Ectodermal cell (in vitro differentiated cells): Measurements from ENCODE around the gene SPTBN1.

Experiments
- H3K27ac ChIP-seq: 2 replicates; pipeline ENCODE4 v1.7.0; 2013; ENCODE audit warnings: mild to moderate bottlenecking, low read depth, low read length; ENCODE audit not compliant: insufficient read depth, poor library complexity, severe bottlenecking
- H3K27me3 ChIP-seq: 2 replicates; pipeline ENCODE4 v1.7.0; 2013; ENCODE audit warnings: mild to moderate bottlenecking, low read length; ENCODE audit not compliant: insufficient read depth, control insufficient read depth, poor library complexity, severe bottlenecking
- H3K36me3 ChIP-seq: one replicate; pipeline ENCODE4 v1.7.0; 2013; ENCODE audit warnings: low read length; ENCODE audit not compliant: control insufficient read depth, insufficient read depth
- H3K4me1 ChIP-seq: one replicate; pipeline ENCODE4 v1.7.0; 2013; ENCODE audit warnings: low read length; ENCODE audit not compliant: control insufficient read depth, insufficient read depth
- H3K4me3 ChIP-seq: 2 replicates; pipeline ENCODE4 v1.7.0; 2013; ENCODE audit warnings: low read depth, low read length, control low read depth; ENCODE audit not compliant: insufficient read depth
- H3K9me3 ChIP-seq: 2 replicates; pipeline ENCODE4 v1.7.0; 2013; ENCODE audit warnings: mild to moderate bottlenecking, low read length, moderate library complexity; ENCODE audit not compliant: control insufficient read depth
- WGBS, 2 experiments: methylation state at CpG; one replicate each; pipeline ENCODE4 v1.1.7; 2013; ENCODE audit warnings: missing lambda C conversion rate in 2 of 2; 5-methylcytosine and 5-hydroxymethylcytosine counted together

SPTBN1 gene

DNA sequence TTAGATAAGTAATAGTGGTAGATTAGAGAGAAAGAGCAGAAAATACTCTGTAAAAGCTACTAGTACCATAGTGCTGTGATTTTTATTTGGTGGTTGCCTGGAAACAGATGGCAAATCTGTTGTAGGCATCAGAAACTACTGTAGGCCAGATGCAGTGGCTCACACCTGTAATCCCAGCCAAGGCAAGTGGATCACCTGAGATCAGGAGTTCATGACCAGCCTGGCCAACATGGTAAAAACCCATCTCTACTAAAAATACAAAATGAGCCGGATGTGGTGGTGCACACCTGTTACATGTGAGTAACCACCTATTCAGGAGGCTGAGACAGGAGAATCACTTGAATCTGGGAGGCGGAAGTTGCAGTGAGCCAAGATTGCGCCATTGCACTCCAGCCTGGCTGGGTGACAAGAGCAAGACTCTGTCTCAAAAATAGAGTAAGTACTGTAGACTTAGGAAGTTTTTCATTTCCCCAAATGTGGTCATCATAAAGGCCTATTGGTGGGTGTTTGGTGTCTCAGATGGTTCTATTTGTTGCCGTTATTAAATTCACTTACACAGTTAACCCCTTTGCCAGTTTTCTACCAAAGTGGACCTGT is 79.6 kb downstream of the SPTBN1 start:
- H3K4me3 ChIP-seq: no peak overlapping the region

DNA sequence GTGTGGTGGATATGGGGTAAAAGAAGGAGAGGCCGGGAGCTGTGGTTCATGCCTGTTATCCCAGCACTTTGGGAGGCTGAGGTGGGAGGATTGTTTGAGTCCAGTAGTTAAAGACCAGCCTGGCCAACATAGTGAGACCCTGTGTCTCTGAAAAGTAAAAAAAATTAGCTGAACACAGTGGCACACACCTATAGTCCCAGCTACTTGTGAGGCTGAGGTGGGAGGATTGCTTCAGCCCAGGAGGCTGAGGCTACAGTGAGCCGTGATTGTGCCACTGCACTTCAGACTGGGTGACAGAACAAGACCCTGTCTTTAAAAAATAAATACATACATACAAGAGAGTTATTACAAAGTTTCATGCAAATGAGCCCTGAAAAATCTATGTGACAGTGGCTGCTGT is 80.6 kb downstream of the SPTBN1 start:
- WGBS, 2 experiments: 97 to 98% methylated on average over 2 of the region's 2 CpGs
- no peak overlapping the region for H3K27ac ChIP-seq

More for the DNA sequence above, 79.6 kb downstream of the SPTBN1 start:
- H3K36me3 ChIP-seq: no peaks in the 10 kb centered on the region
- WGBS, 2 experiments: 85 to 93% methylated on average over 3 to 4 of the region's 4 CpGs
- no peaks in the 10 kb centered on the region for H3K27me3 ChIP-seq
- H3K27ac ChIP-seq: no peak overlapping the region
- no peaks in the 10 kb centered on the region for H3K9me3 ChIP-seq
- no peaks in the 10 kb centered on the region for H3K4me1 ChIP-seq

DNA sequence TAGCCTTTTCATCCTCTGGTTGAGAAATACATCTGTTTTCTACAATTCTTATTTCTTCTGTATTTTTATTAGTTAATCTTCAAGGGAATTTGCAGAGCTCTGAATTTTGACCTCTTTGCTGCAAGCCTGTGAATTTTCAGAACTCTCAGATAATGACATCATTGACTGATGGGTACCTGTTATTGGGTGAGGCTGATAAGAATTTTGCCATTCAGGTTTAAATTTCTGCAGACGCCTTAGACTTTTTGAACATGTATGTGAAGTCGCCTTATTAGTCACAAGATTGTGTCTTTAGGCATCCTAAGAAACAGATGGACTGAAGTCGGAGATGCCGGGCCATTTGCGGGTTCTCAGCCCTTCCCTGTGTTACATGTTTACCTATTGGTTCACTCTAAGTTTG is 82.4 kb downstream of the SPTBN1 start:
- H3K27ac ChIP-seq: no peak overlapping the region

More for the DNA sequence above, 80.6 kb downstream of the SPTBN1 start:
- no peaks in the 10 kb centered on the region for H3K9me3 ChIP-seq
- no peak overlapping the region for H3K4me3 ChIP-seq
- H3K4me1 ChIP-seq: no peaks in the 10 kb centered on the region
- no peaks in the 10 kb centered on the region for H3K27me3 ChIP-seq
- H3K36me3 ChIP-seq: no peaks in the 10 kb centered on the region

DNA sequence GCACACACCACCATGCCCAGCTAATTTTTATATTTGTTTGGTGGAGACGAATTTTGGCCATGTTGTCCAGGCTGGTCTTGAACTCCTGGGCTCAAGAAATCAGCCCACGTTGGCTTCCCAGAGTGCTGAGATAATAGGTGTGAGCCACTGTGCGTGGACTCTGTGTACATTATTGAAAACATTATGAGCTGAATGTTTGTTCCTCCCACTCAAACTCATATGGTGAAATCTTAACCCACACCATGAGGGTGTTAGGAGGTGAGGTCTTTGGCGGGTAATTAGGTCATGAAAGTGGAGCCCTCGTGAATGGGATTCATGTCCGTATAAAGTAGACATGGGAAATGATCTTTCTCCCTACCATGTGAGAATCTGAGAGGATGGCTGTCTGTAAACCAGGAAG is 83.6 kb downstream of the SPTBN1 start:
- Histone ChIP-seq H3K4me1 (no peaks in the 10 kb centered on the region), H3K4me3 (no peak overlapping the region), H3K27me3 (no peaks in the 10 kb centered on the region), H3K27ac (no peak overlapping the region), H3K9me3 (no peaks in the 10 kb centered on the region), H3K36me3 (no peaks in the 10 kb centered on the region)
- WGBS, 2 experiments: 88 to 97% methylated on average over 6 of the region's 6 CpGs

More for the DNA sequence above, 82.4 kb downstream of the SPTBN1 start:
- 93 to 95% methylated on average over 5 of the region's 5 CpGs for WGBS, 2 experiments
- Histone ChIP-seq H3K36me3 (no peaks in the 10 kb centered on the region), H3K4me3 (no peak overlapping the region), H3K27me3 (no peaks in the 10 kb centered on the region), H3K9me3 (no peaks in the 10 kb centered on the region), H3K4me1 (no peaks in the 10 kb centered on the region)

DNA sequence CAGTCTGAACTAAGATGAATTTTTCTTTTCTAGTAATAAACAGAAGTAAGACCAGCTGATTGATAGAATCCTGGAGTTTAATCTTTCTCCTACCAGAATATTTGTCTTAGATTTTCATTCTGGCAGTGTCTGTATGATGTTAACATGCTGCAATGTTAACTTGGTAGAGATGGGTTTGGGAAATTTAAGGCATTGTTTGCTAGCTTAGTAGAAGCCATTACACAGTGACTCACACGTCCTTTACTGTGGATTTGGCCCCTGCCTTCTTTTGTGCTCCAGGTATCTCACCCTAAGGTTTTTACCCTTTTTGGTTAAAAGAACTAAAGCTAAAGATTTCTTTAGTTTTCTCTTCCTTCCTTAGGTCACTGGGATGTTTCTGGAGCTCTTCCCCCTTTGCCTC is 84.1 kb downstream of the SPTBN1 start:
- H3K27me3 ChIP-seq: no peaks in the 10 kb centered on the region
- no peak overlapping the region for H3K27ac ChIP-seq
- H3K4me1 ChIP-seq: no peaks in the 10 kb centered on the region
- no peaks in the 10 kb centered on the region for H3K36me3 ChIP-seq
- no peaks in the 10 kb centered on the region for H3K9me3 ChIP-seq
- H3K4me3 ChIP-seq: no peak overlapping the region
- 86 to 90% methylated on average over 1 of the region's 1 CpG for WGBS, 2 experiments

DNA sequence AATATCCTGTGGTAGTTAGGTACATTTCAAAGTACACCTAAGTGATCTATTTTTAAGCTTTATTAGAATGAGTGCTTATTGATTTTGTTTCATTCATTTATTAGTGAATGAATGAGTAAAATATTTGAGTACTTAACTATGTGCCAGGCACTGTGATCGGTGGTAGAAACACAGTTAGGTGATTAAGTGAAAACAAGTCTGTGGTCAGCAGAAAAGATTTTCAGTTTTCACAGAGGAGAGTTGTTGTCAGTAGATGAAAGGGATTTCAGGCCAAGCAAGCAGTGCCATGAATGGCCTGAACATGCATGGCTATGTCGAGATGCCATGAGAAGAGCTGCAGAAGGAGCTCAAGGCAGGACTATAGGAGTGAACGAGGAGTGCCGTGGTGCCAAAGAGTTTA is 85.9 kb downstream of the SPTBN1 start:
- no peak overlapping the region for H3K4me3 ChIP-seq
- H3K9me3 ChIP-seq: no peaks in the 10 kb centered on the region
- H3K36me3 ChIP-seq: no peaks in the 10 kb centered on the region
- H3K27ac ChIP-seq: no peak overlapping the region
- no peaks in the 10 kb centered on the region for H3K27me3 ChIP-seq
- H3K4me1 ChIP-seq: no peaks in the 10 kb centered on the region
- WGBS, 2 experiments: 82 to 83% methylated on average over 4 of the region's 4 CpGs

DNA sequence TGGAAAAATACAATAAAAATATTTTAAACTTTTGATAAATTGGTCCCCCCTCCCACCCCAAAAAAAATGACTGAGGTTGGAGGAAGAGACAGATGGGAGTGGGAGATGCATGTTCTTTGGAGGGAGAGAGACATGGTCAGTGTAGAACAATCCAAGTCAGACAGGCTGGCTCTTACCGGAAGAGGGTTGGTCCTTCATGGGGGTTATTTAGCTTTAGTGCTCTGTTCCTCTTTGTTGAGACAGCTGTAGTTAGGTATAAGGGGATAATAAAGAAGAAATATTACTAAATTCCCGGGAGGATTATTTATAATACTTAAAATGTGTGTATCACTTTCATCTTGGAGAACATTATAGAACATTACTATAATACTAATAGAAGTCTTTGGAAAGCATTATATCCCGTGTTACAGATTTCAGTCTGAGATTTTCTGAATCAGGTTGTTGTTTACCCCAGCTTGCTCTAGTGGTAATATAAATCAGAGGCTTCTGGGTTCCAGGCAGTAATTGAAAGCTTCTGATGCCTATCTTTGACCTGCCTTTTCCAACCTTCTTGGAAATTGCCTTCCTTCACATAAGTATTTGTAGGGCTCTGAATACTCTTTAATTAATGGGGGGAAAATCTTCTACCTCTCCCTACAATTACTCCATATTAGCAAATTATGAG is 87.7 kb downstream of the SPTBN1 start:
- WGBS, 2 experiments: 84 to 96% methylated on average over 2 of the region's 3 CpGs
- no peaks in the 10 kb centered on the region for H3K4me1 ChIP-seq
- H3K9me3 ChIP-seq: no peaks in the 10 kb centered on the region
- no peak overlapping the region for H3K27ac ChIP-seq
- H3K4me3 ChIP-seq: no peak overlapping the region
- no peaks in the 10 kb centered on the region for H3K27me3 ChIP-seq
- H3K36me3 ChIP-seq: no peaks in the 10 kb centered on the region

DNA sequence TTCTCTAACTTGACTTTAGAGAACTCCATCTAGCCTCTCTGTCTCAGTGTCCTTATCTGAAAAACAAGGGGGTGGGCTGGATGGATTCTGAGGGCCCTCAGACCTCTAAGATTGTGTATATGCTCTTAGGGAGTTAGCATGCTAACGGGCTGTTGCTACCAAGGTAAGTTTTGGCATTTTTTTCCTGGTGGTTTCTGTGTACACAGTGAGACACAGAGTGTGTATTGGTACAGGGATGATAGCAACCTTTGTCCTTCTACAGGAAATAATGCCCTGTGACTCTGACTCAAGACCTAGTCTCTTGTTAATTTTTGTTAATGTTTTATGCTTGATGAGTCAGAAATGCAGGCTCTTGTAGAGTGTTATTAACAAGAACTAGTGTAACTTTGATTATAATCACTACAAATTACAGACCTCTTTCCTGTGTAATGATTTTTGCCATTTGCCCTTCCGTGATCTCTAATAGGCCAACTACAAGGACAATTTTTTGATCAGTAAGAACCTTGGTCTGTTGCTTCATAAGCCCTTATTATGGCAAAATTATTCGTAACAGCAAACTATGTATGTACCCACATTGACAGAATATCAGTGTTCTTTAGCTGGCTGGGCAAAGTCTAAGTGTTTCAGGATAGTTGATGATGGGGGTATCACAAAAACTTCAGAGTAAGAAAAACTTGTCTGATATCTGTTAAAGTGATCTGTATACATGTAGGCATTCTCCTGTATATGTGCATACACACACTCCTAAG is 89.7 kb downstream of the SPTBN1 start:
- H3K9me3 ChIP-seq: no peaks in the 10 kb centered on the region
- no peak overlapping the region for H3K27ac ChIP-seq
- no peaks in the 10 kb centered on the region for H3K4me1 ChIP-seq
- H3K4me3 ChIP-seq: no peak overlapping the region
- no peaks in the 10 kb centered on the region for H3K27me3 ChIP-seq
- 98% methylated on average over 3 of the region's 3 CpGs for WGBS, 2 experiments
- no peaks in the 10 kb centered on the region for H3K36me3 ChIP-seq

DNA sequence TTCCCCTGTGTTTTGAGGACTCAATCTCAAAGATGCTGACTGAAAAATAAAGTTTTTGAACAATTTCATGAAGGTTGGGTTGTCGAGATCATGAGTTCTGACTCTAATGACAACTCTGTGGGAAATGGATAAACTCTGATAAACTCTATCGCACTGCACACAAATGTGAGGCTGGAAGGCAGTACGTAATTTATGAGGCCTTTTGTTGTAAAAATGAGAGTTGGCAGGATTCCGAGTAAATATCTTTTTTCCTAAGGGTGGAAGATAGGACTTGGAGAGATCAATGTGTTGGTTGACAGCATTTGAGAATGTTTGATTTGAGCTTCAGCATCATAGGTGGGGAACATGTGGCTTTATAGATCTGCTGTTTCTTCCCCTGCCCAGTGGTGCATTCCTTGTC is 90.4 kb downstream of the SPTBN1 start:
- Histone ChIP-seq H3K27ac (no peak overlapping the region), H3K4me1 (no peaks in the 10 kb centered on the region), H3K36me3 (no peaks in the 10 kb centered on the region), H3K27me3 (no peaks in the 10 kb centered on the region), H3K4me3 (no peak overlapping the region), H3K9me3 (no peaks in the 10 kb centered on the region)
- WGBS, 2 experiments: 96 to 97% methylated on average over 4 of the region's 4 CpGs

DNA sequence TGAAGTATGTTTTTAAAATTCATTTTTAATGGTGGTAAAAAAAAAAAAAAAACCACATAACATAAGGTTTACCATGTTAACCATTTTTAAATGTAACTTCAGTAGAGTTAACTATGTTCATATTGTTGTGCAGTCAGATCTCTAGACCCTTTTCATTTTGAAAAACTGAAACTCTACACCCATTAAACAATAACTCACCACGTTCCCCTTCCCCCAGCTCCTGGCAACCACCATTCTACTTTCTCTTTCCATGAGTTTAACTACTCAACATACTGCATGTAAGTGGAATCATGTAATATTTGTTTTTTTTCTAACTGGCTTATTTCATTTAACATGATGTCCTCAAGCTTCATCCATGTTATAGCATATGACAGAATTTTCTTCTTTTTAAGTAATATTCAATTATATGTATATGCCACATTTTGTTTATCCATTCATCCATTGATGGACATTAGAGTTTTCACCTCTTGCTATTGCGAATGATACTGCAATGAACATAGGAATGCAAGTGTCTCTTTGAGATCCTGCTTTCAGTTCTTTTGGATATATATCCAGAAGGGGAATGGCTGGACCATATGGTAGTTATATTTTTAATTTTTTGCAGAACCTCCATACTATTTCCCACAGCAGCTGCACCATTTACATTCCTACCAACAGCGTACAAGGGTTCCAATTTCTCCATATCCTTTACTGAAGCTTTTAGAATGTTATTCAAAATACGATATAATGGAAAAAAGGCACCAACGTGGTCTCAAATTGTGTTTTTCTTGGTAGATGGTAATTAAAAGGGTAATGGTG is 91.0 kb downstream of the SPTBN1 start:
- Histone ChIP-seq H3K27me3 (no peaks in the 10 kb centered on the region), H3K9me3 (no peaks in the 10 kb centered on the region), H3K27ac (no peak overlapping the region), H3K36me3 (no peaks in the 10 kb centered on the region), H3K4me1 (no peaks in the 10 kb centered on the region), H3K4me3 (no peak overlapping the region)
- WGBS, 2 experiments: 98 to 99% methylated on average over 4 to 5 of the region's 5 CpGs
